ENCODE data around the gene MEOX1.

MEOX1 gene

DNA sequence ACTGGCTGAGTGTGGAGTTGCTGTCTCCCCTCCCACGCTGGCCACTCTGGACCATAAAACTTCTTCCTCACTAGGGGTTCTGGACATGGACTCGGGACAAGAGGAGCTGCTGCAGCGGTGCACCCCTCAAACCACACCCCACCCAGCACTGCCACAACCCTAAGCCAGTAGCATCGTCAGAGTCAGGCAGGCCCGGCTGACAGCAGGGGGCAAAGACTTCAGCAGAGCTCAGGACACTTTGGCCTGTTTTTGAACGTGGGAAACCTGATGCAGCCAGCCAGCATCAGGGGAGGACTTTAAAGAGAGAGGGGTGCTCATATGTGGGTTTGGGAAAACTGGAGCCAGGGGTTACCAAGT, 9.6 kb downstream of the MEOX1 start:
- DNase-seq, result no peak

DNA sequence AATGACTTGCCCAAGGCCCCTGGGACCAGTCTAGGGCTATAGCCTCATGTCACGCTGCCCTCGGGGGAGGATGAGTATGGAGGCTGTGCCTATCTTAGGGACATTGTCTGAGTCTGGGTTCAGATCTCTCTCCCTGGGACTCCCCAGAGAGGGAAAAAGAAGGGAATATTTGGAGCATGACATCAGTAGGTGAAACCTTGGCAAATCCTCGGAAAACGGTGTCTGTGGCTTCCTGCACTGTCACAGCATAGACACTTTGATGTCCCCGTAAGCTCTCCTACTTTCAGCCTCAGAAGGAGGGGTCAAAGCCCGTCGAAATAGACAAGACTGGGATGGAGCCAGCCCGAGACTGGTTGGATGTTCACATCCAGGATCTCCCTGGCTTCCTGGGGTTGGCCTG, 11.3 kb downstream of the MEOX1 start:
- no peak for DNase-seq

DNA sequence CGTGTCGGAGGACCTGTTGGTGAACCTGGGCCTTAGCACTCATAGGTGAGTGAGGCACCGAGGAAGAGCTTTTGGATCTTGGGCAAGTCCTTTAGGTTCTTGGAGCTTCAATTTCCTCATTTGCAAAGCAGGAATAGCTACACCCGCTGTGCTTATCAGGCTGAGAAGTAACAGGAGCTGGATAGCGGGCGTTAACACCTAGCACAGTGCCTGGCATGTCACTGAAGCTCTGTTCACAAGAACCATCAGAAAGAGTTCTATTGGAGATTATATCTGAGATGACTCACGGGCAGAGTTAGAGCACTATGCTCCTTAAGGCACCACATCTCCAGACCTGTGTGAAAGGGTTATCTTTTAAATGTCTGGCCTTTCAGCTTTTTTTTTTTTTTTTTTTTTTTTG, 12.8 kb downstream of the MEOX1 start:
- no peak for DNase-seq

GRCh38 chr17:43645765-43646481, 15.8 kb downstream of the MEOX1 start:
- peak in 1 of 2 experiments; percentile 21 for DNase-seq

DNA sequence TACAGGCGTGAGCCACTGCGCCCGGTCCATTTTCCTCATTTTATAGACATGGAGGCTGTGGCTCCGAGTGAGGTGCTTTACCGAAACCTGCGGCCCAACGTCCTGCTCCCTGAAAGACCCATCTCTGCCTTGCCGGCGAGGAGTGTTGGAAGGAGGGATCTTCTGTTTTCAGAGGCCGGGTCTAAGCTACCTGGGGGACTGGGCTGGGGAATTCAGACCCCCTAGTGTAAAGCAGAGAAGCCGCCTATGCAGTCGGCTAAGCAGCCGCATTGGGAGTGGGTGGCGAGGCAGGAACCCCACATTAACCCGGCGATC, 16.3 kb downstream of the MEOX1 start:
- DNase-seq, result no peak

DNA sequence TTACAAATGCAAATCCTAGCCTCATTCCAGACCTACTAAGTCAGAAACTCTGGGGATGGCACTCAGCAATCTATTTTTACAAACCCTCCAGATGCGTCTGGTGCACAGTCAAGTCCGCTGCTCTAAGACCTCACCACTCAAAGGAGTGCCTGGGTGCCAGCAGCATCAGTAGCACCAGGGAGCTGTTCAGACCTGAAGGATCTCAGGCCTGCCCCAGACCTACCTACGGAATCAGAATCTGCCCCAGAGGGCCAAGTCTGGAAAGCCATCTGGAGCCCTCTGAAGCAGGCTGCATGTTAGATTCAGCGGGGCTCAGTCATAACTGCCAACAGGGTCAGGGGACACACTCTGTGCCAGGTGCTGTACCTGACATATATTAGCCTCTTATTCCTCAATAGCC, 17.6 kb downstream of the MEOX1 start:
- no peak for DNase-seq

GRCh38 chr17:43641416-43641815, 20.3 kb downstream of the MEOX1 start:
- no peak for DNase-seq

DNA sequence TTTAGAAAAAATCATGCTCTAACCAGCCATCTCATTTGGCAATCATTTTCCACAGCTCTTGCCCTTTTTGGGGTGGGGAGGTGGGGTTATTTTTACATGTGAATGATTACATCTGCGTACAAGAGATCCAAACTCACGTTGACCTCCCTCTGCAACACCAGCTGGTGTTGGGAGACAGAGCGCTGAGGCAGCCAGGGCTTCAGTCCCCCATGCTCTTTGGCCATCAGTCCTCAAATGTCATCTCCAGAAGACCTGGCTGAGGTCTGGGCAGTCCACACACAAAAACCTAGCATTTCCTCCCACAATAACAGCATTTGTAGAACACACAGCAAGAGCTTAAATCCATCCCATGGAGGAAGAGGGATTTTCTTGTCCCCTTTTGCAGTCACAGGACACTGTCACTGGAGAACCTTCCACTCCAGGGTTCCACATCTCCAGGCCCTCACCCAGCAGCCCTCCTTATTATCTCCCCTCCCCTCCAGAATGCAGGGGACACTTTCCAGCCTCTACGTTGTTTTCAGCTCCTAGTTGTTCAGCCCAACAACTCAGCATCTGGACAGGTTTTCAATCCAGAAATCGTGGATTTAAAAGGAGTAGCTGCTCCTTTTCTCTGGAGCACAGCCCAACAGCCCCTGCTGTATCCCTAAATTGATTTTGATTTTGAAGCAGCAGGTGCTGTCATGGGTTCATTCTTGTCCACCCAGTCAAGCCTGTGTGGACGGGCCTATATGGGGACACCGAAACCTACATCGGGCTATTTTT, 21.1 kb downstream of the MEOX1 start:
- DNase-seq, result no peak

DNA sequence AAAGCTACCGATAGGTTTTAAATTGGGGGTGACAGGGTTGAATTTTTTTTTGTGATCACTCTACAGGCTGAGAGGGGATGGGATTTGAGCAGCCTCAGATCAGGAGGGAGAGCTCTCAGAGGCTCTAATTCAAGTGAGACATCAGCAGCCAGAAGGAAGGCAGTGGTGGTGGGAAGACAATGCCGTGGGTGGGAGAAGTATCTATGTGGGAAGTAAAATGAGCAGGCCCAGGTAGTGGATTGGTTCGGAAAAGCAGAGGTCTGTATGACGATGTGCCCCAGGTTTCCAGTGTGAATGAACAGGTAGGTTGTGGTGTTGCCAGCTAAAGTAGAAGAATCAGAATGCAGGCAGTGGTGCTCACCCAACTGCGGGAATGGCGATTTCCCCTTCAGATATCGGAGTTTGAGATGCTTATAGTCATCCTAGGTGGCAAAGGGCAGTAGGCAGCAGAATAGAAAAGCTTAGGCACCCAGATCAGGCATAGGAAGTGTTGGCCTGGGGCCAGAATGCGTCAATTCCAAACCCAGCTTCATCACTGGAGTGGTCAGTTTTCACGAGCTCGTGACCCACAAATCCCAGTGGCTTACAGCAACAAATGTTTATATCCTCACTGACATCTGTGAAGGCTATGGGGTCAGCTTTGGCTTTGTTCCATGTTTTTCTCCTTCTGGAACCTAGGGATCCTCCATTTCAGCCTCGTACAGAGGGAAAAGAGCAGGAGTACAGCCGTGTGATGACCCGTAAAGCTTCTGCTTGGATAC, 24.0 kb downstream of the MEOX1 start:
- DNase-seq, result no peak

DNA sequence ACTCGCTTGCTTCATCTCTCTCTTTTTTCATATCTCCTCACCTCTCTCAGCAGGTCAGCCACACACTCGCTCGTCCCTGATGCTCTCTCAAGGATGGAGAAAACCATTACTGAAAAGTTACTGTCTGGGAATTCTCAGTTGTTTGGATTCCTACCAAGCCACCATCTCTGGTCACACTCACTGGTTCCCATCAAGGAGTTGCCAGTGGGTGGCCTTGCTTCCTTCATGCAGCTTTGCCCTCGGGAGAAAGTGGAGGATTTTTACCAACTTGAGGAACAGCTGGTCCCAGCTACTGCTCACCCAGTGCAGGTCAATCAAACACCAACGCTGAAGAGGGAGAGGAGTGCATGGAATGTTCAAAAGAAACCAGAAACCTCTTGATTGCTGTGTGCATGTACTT, 25.3 kb downstream of the MEOX1 start:
- DNase-seq, result no peak

DNA sequence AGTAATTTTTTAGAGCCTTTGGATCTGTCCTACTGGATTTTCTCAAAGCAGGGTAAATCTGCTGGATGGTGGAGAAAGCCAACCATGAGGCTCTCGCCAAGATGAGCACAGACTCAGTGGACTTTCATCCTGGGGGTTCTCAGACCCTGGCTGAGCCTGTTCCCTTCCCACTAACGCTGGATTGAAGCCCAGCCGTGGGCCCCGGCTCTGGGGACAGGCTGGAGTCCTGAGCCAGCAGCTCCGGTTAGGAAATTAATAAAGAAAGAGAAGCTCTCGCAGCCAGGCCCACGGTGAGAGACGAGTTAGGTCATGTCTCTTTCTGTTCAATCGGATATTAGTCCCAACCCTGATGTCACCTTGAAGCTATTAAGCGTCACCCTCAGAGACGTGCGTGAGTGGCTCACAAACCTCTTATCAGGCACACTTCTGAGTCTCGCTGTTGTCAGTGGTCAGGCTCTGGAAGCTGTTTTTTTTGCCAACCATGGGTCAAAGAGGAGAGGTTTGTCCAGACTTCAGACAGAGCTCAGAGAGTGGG, 27.1 kb downstream of the MEOX1 start:
- DNase-seq, result no peak

- no peak for DNase-seq
These were observed 29.5 kb downstream of the MEOX1 start for GRCh38 chr17:43632221-43632620.

GRCh38 chr17:43631429-43631828, 30.3 kb downstream of the MEOX1 start:
- no peak for DNase-seq

DNA sequence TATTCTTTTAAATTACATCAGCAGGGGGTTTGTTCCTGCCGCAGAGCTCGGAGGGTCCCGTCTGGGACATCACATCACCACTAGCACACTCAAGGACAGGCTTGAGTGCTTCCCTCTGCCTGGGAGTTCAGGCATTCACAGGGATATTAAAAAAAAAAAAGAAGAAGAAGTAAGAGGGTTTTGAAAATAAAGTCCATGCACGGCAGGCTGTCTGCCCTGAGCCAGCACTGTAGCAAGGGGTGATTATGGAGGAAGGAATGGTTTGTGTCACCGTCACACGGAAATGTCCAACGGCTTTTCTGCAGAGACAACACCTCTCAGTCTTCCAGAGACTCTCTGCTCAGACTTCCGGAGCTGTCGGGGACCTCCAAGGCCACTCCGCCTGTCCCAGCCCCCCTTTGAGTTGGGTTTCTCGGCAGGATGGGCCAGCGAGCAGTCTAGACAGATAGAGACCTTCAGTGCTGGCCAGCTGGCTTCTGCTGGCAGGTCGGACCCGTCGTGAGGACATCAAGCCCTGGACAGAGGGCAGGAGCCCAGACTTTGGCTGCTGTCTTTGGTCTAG, 33.6 kb downstream of the MEOX1 start:
- no peak for DNase-seq

GRCh38 chr17:43627653-43628052, 34.1 kb downstream of the MEOX1 start:
- no peak for DNase-seq

DNA sequence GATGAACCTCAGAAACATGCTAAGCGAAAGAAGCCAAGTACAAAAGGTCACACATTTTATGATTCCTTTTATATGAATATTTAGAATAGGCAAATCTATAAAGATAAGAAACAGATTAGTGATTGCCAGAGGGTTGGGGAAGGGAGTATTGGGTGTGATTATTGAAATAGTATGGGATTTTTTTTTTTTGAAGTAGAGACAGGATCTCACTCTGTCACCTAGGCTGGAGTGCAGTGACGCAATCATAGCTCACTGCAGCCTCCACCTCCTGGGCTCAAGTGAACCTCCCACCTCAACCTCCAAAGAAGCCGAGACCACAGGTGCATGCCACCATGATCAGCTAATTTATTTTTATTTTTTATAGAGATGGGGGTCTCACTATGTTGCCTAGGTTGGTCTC, 35.7 kb downstream of the MEOX1 start:
- no peak for DNase-seq

GRCh38 chr17:43625606-43626005, 36.1 kb downstream of the MEOX1 start:
- DNase-seq, result no peak

DNA sequence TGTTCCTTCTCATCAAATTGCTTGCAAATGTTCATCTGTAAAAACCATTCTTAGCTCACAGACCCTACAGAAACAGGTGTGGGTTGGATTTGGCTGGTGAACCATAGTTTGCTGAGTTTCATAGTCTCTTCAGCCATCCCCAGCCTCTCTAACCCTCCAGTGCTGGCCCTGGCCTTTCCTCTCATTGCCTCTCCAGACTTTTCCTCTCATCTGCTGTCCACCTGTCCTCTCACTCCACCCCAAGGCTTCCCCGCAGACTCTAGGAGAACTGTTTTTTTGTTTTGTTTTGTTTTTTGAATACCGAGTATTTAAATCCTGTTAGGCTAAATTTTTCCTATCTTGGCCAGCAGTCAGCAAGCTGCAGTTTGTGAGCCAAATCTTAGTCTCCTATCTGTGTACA, 41.1 kb downstream of the MEOX1 start:
- DNase-seq, result no peak

- no peak for DNase-seq
These were observed 41.6 kb downstream of the MEOX1 start for GRCh38 chr17:43620147-43620546.

- no peak for DNase-seq
These were observed 42.0 kb downstream of the MEOX1 start for GRCh38 chr17:43619705-43620104.

DNA sequence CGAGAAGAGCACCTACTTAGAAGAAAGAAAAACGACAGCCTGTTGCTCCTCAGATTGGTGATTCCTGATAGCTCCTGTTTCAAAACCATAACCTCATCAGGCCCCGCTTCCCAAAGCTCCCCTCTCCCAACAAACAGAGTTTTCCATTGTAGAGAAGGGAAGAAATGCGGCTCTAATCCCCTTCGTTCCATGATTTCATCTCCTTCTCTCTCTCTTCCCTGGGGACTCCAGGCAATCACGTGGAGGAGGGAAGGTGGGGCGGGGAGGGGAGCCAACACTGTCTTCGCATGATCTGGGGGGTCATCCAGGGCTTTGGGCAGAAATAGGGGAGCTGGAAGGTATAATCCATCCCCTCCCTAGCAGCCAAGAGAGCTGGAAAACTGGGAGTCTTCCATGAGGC, 43.4 kb downstream of the MEOX1 start:
- DNase-seq, result no peak

GRCh38 chr17:43616852-43617251, 44.9 kb downstream of the MEOX1 start:
- DNase-seq, result no peak

- DNase-seq, result no peak
These were observed 45.3 kb downstream of the MEOX1 start for GRCh38 chr17:43616421-43616820.

GRCh38 chr17:43616029-43616351, 45.7 kb downstream of the MEOX1 start:
- DNase-seq, result no peak

Data from activated CD4-positive, alpha-beta T cell treated with anti-CD3 and anti-CD28 coated beads, Interleukin-2, amount 50 U/mL, for 48 hours (primary cell).